HCT116 (cell line): ENCODE results near the gene UBE2G2. TPM values are rescaled to one million over a fixed set of nuclear protein-coding genes. Genes with fewer than 3 reads are reported as not detected.

Experiments used
- ATAC-seq: fragments of 200-7000 bp; cut with Tn5 transposase; 2 replicates; pipeline ENCODE4 v1.9.1; 2020; ENCODE audit warnings: mild to moderate bottlenecking, moderate library complexity
- BruUV-seq: library from RNA; stranded (reverse); fragments of 400-500 nt; replicated peaks from 2 replicates; lab custom pipeline; 2021; lab: Mats Ljungman, UMichigan
- CTCF ChIA-PET: fragments of 300-600 bp; sonication (Branson Sonifier 250); formaldehyde crosslinking; loops from one replicate; lab custom pipeline; 2021; ENCODE audit warnings: antibody characterized with exemption; lab: Charles Lee
- POLR2A ChIA-PET: fragments of 300-600, 350-600 bp; sonication (Branson Sonifier 250); formaldehyde crosslinking; loops from one replicate; lab custom pipeline; 2021; ENCODE audit warnings: antibody characterized with exemption; lab: Charles Lee
- RAD21 ChIA-PET, 2 experiments: fragments of 300-600 bp; sonication (Branson Sonifier 250); formaldehyde crosslinking; loops; one replicate each; lab custom pipeline; 2023; ENCODE audit warnings: low total read pairs in 2 of 2; ENCODE audit not compliant: uncharacterized antibody in 2 of 2, unreplicated experiment in 2 of 2, low non-redundant PET in 1 of 2; lab: Charles Lee
- DNase-seq: peaks from one replicate; pipeline ENCODE4 v3.0.0-alpha.2; 2010; ENCODE audit warnings: low read depth, low spot score
- H2AFZ ChIP-seq: fragments of 200-600 bp; shearing (Covaris generic), sonication (generic); 2 replicates; pipeline ENCODE4 v1.6.1; 2017; ENCODE audit warnings: low read depth, mixed run types, mixed read lengths, antibody characterized with exemption, low read length; ENCODE audit not compliant: poor library complexity, severe bottlenecking
- H3K27ac ChIP-seq: 2 replicates; pipeline ENCODE4 v1.5.1; 2012; ENCODE audit warnings: low read depth, low read length
- H3K27me3 ChIP-seq: fragments of 200-600 bp; sonication (generic); 2 replicates; pipeline ENCODE4 v1.6.1; 2016; ENCODE audit warnings: mixed run types, low read length, mixed read lengths; ENCODE audit not compliant: insufficient read depth
- H3K36me3 ChIP-seq, 2 experiments: fragments of 200-500 bp in 1 of 2; fragments of 200-600 bp in 1 of 2; sonication (Bioruptor generic) in 1 of 2; sonication (generic) in 1 of 2; 2 replicates each; pipeline versions ENCODE4 v1.5.1 to v1.6.1; 2014 to 2016; ENCODE audit warnings: low read length in 2 of 2, inconsistent platforms in 1 of 2, mixed read lengths in 1 of 2, mixed run types in 1 of 2; ENCODE audit not compliant: insufficient read depth in 2 of 2, control insufficient read depth in 1 of 2
- H3K4me1 ChIP-seq, 2 experiments: fragments of 200-600 bp in 1 of 2; sonication (generic) in 1 of 2; 2 replicates each; pipeline versions ENCODE4 v1.5.1 to v1.6.1; 2012 to 2017; ENCODE audit warnings: low read length in 2 of 2, inconsistent platforms in 1 of 2, mild to moderate bottlenecking in 1 of 2, mixed read lengths in 1 of 2, mixed run types in 1 of 2, moderate library complexity in 1 of 2; ENCODE audit not compliant: insufficient read depth in 2 of 2, control insufficient read depth in 1 of 2
- H3K4me2 ChIP-seq: fragments of 200-600 bp; sonication (generic); 2 replicates; pipeline ENCODE4 v1.6.1; 2017; ENCODE audit warnings: mixed run types, low read length, mixed read lengths
- H3K4me3 ChIP-seq, 2 experiments: fragments of 200-600 bp in 1 of 2; sonication (generic) in 1 of 2; replicated peaks in 1 of 2; 2 replicates each; pipeline ENCODE4 v1.5.1; 2011 to 2016; ENCODE audit warnings: low read length in 2 of 2, control low read depth in 1 of 2, low read depth in 1 of 2, mild to moderate bottlenecking in 1 of 2, mixed read lengths in 1 of 2, mixed run types in 1 of 2
- H3K79me2 ChIP-seq: fragments of 200-600 bp; sonication (generic); 2 replicates; pipeline ENCODE4 v1.6.1; 2017; ENCODE audit warnings: mild to moderate bottlenecking, mixed run types, low read length, moderate library complexity, mixed read lengths; ENCODE audit not compliant: insufficient read depth
- H3K9ac ChIP-seq: fragments of 200-600 bp; sonication (generic); 2 replicates; pipeline ENCODE4 v1.6.1; 2016; ENCODE audit warnings: low read length, mixed read lengths
- H3K9me2 ChIP-seq: fragments of 200-600 bp; sonication (generic), shearing (Covaris generic); 2 replicates; pipeline ENCODE4 v1.6.1; 2017; ENCODE audit warnings: mixed run types, mild to moderate bottlenecking, moderate library complexity; ENCODE audit not compliant: insufficient read depth
- H3K9me3 ChIP-seq, 2 experiments: fragments of 200-500 bp in 1 of 2; fragments of 200-600 bp in 1 of 2; sonication (Bioruptor generic) in 1 of 2; sonication (generic) in 1 of 2; 2 replicates each; pipeline ENCODE4 v1.6.1; 2014 to 2017; ENCODE audit warnings: low read length in 2 of 2, mixed read lengths in 2 of 2, inconsistent platforms in 1 of 2, low read depth in 1 of 2, mild to moderate bottlenecking in 1 of 2, mixed run types in 1 of 2, moderate library complexity in 1 of 2; ENCODE audit not compliant: control insufficient read depth in 1 of 2, insufficient read depth in 1 of 2
- H4K20me1 ChIP-seq: fragments of 200-600 bp; sonication (generic), shearing (Covaris generic); 2 replicates; pipeline ENCODE4 v1.6.1; 2017; ENCODE audit warnings: mixed run types, mild to moderate bottlenecking, moderate library complexity; ENCODE audit not compliant: insufficient read depth
- ATF3 ChIP-seq: IDR thresholded peaks from 2 replicates; pipeline ENCODE4 v1.6.1; 2012
- CTCF ChIP-seq, 3 experiments: fragments of 200-600 bp in 1 of 3; sonication (generic) in 1 of 3; IDR thresholded peaks in 2 of 3; conservative IDR thresholded peaks in 1 of 3; 2 replicates each; pipeline ENCODE4 v1.5.1; 2012 to 2017; ENCODE audit warnings: low read depth in 2 of 3, low read length in 2 of 3, antibody characterized with exemption in 1 of 3, borderline replicate concordance in 1 of 3, control low read depth in 1 of 3, mild to moderate bottlenecking in 1 of 3, mixed read lengths in 1 of 3, mixed run types in 1 of 3, moderate library complexity in 1 of 3; ENCODE audit not compliant: insufficient read depth in 1 of 3
- EGR1 ChIP-seq: IDR thresholded peaks from 2 replicates; pipeline ENCODE4 v1.6.1; 2012; ENCODE audit warnings: low read depth
- ELF1 ChIP-seq: IDR thresholded peaks from 2 replicates; pipeline ENCODE4 v1.6.1; 2012; ENCODE audit warnings: low read depth, borderline replicate concordance
- EZH2 ChIP-seq: fragments of 200-600 bp; sonication (generic); IDR thresholded peaks from 2 replicates; pipeline ENCODE4 v1.6.1; 2017; ENCODE audit warnings: antibody characterized with exemption, mixed run types
- EZH2phosphoT487 ChIP-seq: fragments of 200-600 bp; IDR thresholded peaks from 2 replicates; pipeline ENCODE4 v1.6.1; 2018; ENCODE audit warnings: antibody characterized with exemption, borderline replicate concordance
- FOSL1 ChIP-seq: IDR thresholded peaks from 2 replicates; pipeline ENCODE4 v1.6.1; 2012; ENCODE audit warnings: low read depth
- JUND ChIP-seq: IDR thresholded peaks from 2 replicates; pipeline ENCODE4 v1.6.1; 2012
- POLR2A ChIP-seq: IDR thresholded peaks from 2 replicates; pipeline ENCODE4 v1.7.0; 2011; ENCODE audit warnings: borderline replicate concordance; ENCODE audit not compliant: insufficient read depth, insufficient read length; ENCODE audit errors: extremely low read depth
- POLR2AphosphoS5 ChIP-seq: IDR thresholded peaks from 2 replicates; pipeline ENCODE4 v1.6.1; 2011; ENCODE audit warnings: mild to moderate bottlenecking, low read depth, low read length, moderate library complexity
- SIN3A ChIP-seq: IDR thresholded peaks from 2 replicates; pipeline ENCODE4 v1.6.1; 2012; ENCODE audit warnings: low read depth
- SP1 ChIP-seq: IDR thresholded peaks from 2 replicates; pipeline ENCODE4 v1.6.1; 2012; ENCODE audit warnings: low read depth
- SRF ChIP-seq: IDR thresholded peaks from 2 replicates; pipeline ENCODE4 v1.6.1; 2012; ENCODE audit warnings: low read depth
- YY1 ChIP-seq: IDR thresholded peaks from 2 replicates; pipeline ENCODE4 v1.6.1; 2011; ENCODE audit warnings: low read length, low read depth, moderate library complexity, mild to moderate bottlenecking; ENCODE audit not compliant: insufficient replicate concordance; ENCODE audit errors: extremely low read depth
- ZFX ChIP-seq: fragments of 450-650 bp; IDR thresholded peaks from 2 replicates; pipeline ENCODE4 v1.6.1; 2017
- ZNF274 ChIP-seq: fragments of 200-500 bp; sonication (Bioruptor generic); IDR thresholded peaks from 2 replicates; pipeline ENCODE4 v1.6.1; 2014; ENCODE audit warnings: mild to moderate bottlenecking, low read depth, low read length, inconsistent platforms
- intact Hi-C: fragments of 100-400 bp; cut with micrococcal nuclease; formaldehyde crosslinking; loops from 2 replicates; pipeline ENCODE4 v1.10.0; 2022
- total RNA-seq: library from RNA; stranded (reverse); gene quantifications from one replicate; pipeline ENCODE4 v1.2.1, GENCODE V29; 2021; ENCODE audit not compliant: unreplicated experiment
- TF ChIP-seq, protein P1 (sequence below): IDR thresholded peaks from 2 replicates; pipeline ENCODE4 v1.6.1; 2012; ENCODE audit warnings: low read depth
- TF ChIP-seq, protein P2 (sequence below): IDR thresholded peaks from 2 replicates; pipeline ENCODE4 v1.6.1; 2011; ENCODE audit warnings: mild to moderate bottlenecking, low read length, moderate library complexity; ENCODE audit not compliant: insufficient replicate concordance; ENCODE audit errors: extremely low read depth
- TF ChIP-seq, protein P3 (sequence below): IDR thresholded peaks from 2 replicates; pipeline ENCODE4 v1.6.1; 2012

Gene UBE2G2
- total RNA-seq, 1 experiment from 2014 or later = 86.5 TPM

GRCh38 chr21:44734026-44734745 lies 67.4 kb downstream of the UBE2G2 start:
- POLR2A ChIA-PET = no interaction called here
- BruUV-seq = no TSS peak
- Histone ChIP-seq H3K4me3 (no peak overlapping the region), H3K79me2 (no peaks in the 10 kb centered on the region), H2AFZ (no peak overlapping the region), H4K20me1 (no peaks in the 10 kb centered on the region), H3K9me3 (no peaks in the 10 kb centered on the region), H3K36me3 (no peaks in the 10 kb centered on the region)
- RAD21 ChIA-PET = no interaction called here
- CTCF ChIA-PET = no interaction called here
- no peak for DNase-seq
- TF ChIP-seq, protein P1, sequence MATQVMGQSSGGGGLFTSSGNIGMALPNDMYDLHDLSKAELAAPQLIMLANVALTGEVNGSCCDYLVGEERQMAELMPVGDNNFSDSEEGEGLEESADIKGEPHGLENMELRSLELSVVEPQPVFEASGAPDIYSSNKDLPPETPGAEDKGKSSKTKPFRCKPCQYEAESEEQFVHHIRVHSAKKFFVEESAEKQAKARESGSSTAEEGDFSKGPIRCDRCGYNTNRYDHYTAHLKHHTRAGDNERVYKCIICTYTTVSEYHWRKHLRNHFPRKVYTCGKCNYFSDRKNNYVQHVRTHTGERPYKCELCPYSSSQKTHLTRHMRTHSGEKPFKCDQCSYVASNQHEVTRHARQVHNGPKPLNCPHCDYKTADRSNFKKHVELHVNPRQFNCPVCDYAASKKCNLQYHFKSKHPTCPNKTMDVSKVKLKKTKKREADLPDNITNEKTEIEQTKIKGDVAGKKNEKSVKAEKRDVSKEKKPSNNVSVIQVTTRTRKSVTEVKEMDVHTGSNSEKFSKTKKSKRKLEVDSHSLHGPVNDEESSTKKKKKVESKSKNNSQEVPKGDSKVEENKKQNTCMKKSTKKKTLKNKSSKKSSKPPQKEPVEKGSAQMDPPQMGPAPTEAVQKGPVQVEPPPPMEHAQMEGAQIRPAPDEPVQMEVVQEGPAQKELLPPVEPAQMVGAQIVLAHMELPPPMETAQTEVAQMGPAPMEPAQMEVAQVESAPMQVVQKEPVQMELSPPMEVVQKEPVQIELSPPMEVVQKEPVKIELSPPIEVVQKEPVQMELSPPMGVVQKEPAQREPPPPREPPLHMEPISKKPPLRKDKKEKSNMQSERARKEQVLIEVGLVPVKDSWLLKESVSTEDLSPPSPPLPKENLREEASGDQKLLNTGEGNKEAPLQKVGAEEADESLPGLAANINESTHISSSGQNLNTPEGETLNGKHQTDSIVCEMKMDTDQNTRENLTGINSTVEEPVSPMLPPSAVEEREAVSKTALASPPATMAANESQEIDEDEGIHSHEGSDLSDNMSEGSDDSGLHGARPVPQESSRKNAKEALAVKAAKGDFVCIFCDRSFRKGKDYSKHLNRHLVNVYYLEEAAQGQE = no peak
- no peak for TF ChIP-seq ZFX
- TF ChIP-seq FOSL1 = no peak
- TF ChIP-seq JUND = no peak
- TF ChIP-seq CTCF (IDR thresholded peaks at IDR 0.05 in 2 of 3, conservative IDR thresholded peaks at IDR 0.05 in 1 of 3; ENCODE audit: borderline replicate concordance in 1 of 3, insufficient read depth in 1 of 3, low read depth in 2 of 3, low read length in 2 of 3) = no peak
- TF ChIP-seq EGR1 = no peak
- TF ChIP-seq EZH2phosphoT487 = no peak
- TF ChIP-seq ZNF274 = no peak
- TF ChIP-seq, protein P2, sequence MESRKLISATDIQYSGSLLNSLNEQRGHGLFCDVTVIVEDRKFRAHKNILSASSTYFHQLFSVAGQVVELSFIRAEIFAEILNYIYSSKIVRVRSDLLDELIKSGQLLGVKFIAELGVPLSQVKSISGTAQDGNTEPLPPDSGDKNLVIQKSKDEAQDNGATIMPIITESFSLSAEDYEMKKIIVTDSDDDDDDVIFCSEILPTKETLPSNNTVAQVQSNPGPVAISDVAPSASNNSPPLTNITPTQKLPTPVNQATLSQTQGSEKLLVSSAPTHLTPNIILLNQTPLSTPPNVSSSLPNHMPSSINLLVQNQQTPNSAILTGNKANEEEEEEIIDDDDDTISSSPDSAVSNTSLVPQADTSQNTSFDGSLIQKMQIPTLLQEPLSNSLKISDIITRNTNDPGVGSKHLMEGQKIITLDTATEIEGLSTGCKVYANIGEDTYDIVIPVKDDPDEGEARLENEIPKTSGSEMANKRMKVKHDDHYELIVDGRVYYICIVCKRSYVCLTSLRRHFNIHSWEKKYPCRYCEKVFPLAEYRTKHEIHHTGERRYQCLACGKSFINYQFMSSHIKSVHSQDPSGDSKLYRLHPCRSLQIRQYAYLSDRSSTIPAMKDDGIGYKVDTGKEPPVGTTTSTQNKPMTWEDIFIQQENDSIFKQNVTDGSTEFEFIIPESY = no peak
- no peak for TF ChIP-seq SP1
- TF ChIP-seq EZH2 = no peak
- no peak for TF ChIP-seq SIN3A
- TF ChIP-seq SRF = no peak
- no peak for TF ChIP-seq YY1
- no peak for TF ChIP-seq ELF1
- TF ChIP-seq POLR2AphosphoS5 = no peak
- TF ChIP-seq ATF3 = no peak
- TF ChIP-seq POLR2A = no peak
- TF ChIP-seq, protein P3, sequence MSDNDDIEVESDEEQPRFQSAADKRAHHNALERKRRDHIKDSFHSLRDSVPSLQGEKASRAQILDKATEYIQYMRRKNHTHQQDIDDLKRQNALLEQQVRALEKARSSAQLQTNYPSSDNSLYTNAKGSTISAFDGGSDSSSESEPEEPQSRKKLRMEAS = no peak
- TF ChIP-seq, all 23 proteins: peak for 0
- H3K4me1 ChIP-seq = no peaks in the 10 kb centered on the region
- H3K27me3 ChIP-seq = no peaks in the 10 kb centered on the region
- H3K4me2 ChIP-seq = no peak overlapping the region
- no peak overlapping the region for H3K27ac ChIP-seq
- intact Hi-C loops = no loop called here
- no peaks in the 10 kb centered on the region for H3K9me2 ChIP-seq
- H3K9ac ChIP-seq = no peak overlapping the region
- no peak for ATAC-seq
